Thyroid gland (tissue), 4 donors: ENCODE results near the gene STAG1. TPM values are rescaled to one million over a fixed set of nuclear protein-coding genes. Genes with fewer than 3 reads are reported as not detected.
"Not testable (repeated sequence)": the region's sequence is repeated elsewhere in the genome, so short reads cannot be mapped to it uniquely, and the experiment has no call there.

Experiments
- DNase-seq, 2 donors: peaks; one replicate each; pipeline ENCODE4 v3.0.0-alpha.2; 2019
- H3K27ac ChIP-seq, 3 donors: fragments of 200-600 bp; sonication (generic); 1 replicate in 2 of 3; 2 replicates in 1 of 3; pipeline ENCODE4 v1.5.1; 2016 to 2019; ENCODE audit warnings: mild to moderate bottlenecking in 1 of 3, moderate library complexity in 1 of 3
- H3K27me3 ChIP-seq: fragments of 200-600 bp; sonication (generic); one replicate; pipeline ENCODE4 v1.5.1; 2019
- H3K36me3 ChIP-seq, 2 donors: fragments of 200-600 bp; sonication (generic); one replicate each; pipeline ENCODE4 v1.5.1; 2016 to 2019
- H3K4me1 ChIP-seq, 2 donors: fragments of 200-600 bp; sonication (generic); one replicate each; pipeline ENCODE4 v1.5.1; 2017 to 2019
- H3K4me3 ChIP-seq, 3 donors: fragments of 200-600 bp; sonication (generic); replicated peaks in 1 of 3; 1 replicate in 2 of 3; 2 replicates in 1 of 3; pipeline ENCODE4 v1.5.1; 2016; ENCODE audit warnings: mild to moderate bottlenecking in 1 of 3
- H3K9me3 ChIP-seq: fragments of 200-600 bp; sonication (generic); one replicate; pipeline ENCODE4 v1.5.1; 2017
- POLR2A ChIP-seq, 2 donors: fragments of 450-650 bp; IDR thresholded peaks; one replicate each; pipeline ENCODE4 v1.6.1; 2017; ENCODE audit warnings: antibody characterized with exemption in 2 of 2, mild to moderate bottlenecking in 2 of 2, moderate library complexity in 1 of 2
- WGBS, 2 donors: methylation state at CpG; one replicate each; pipeline ENCODE4 v1.1.5; 2017; 5-methylcytosine and 5-hydroxymethylcytosine counted together
- intact Hi-C: fragments of 100-400 bp; cut with DNase I; formaldehyde crosslinking; loops from one replicate; pipeline ENCODE4 v1.15.1; 2023
- total RNA-seq, 4 donors: library from RNA; depleted of rRNA; stranded (reverse); fragments of >200 nt; gene quantifications; one replicate each; pipeline ENCODE4 v1.2.3, GENCODE V29; 2016
- TF ChIP-seq, protein P1 (sequence below), 6 experiments: fragments of 200-600 bp in 3 of 6; fragments of 450-650 bp in 3 of 6; sonication (generic) in 3 of 6; IDR thresholded peaks; one replicate each; pipeline ENCODE4 v1.5.1; 2016 to 2019; ENCODE audit warnings: antibody characterized with exemption in 6 of 6, mild to moderate bottlenecking in 2 of 6, inconsistent platforms in 1 of 6, moderate library complexity in 1 of 6

Gene STAG1
- total RNA-seq, 4 donors from 2014 or later, result 50.5 to 68.8 (median 54.4) TPM

DNA sequence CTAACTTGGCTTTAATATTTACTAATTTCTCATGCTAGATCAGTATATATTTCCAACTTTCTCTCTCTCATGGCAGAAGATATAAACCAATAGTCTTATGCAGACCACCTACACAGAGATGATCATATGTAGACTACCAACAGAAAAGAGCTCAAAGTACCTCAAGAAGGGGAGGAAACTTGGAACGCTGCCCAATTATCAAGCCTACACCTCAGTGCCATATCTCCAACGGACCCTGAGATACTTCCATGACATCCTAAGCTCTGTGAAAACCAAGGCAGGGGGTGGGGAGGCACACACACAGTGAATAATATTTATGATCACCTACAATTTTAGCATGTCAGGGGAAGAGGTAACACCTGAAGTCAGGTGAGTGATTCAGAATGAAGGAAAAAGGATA lies 100.6 kb downstream of the STAG1 start:
- Histone ChIP-seq H3K27me3 (no peaks in the 10 kb centered on the region), H3K4me3 (no peak overlapping the region), H3K4me1 (no peaks in the 10 kb centered on the region), H3K9me3 (no peaks in the 10 kb centered on the region), H3K36me3 (no peaks in the 10 kb centered on the region), H3K27ac (no peak overlapping the region)
- DNase-seq, result no peak
- TF ChIP-seq POLR2A (IDR thresholded peaks at IDR 0.05), result no peak
- TF ChIP-seq, protein P1, sequence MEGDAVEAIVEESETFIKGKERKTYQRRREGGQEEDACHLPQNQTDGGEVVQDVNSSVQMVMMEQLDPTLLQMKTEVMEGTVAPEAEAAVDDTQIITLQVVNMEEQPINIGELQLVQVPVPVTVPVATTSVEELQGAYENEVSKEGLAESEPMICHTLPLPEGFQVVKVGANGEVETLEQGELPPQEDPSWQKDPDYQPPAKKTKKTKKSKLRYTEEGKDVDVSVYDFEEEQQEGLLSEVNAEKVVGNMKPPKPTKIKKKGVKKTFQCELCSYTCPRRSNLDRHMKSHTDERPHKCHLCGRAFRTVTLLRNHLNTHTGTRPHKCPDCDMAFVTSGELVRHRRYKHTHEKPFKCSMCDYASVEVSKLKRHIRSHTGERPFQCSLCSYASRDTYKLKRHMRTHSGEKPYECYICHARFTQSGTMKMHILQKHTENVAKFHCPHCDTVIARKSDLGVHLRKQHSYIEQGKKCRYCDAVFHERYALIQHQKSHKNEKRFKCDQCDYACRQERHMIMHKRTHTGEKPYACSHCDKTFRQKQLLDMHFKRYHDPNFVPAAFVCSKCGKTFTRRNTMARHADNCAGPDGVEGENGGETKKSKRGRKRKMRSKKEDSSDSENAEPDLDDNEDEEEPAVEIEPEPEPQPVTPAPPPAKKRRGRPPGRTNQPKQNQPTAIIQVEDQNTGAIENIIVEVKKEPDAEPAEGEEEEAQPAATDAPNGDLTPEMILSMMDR (IDR thresholded peaks at IDR 0.05), result no peak
- WGBS, 2 donors, result 73 to 80% methylated on average over 2 of the region's 2 CpGs
- intact Hi-C loops, result no loop called here

DNA sequence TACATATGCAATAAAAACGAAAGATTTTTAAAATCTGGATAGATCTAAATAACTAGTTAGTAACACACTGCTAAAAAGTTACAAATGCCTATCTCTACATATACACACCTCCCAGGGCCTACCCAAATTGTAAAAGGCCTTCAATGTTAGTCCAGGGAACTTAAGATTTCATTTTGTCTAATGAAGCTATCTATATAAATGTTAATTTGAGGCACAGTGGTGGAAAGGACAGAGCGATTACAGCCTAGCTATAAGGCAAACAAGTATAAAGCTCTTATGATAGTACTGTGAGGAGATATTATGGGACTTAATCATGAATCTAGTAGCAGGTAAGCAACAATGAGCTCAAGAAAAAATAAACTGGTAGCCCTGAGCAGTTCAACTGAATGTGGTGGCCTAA lies 101.7 kb downstream of the STAG1 start:
- 96 to 99% methylated on average over 2 of the region's 2 CpGs for WGBS, 2 donors
- no peak for TF ChIP-seq POLR2A (IDR thresholded peaks at IDR 0.05)
- TF ChIP-seq, protein P1 (IDR thresholded peaks at IDR 0.05), result no peak
- Histone ChIP-seq H3K4me3 (no peak overlapping the region), H3K9me3 (no peaks in the 10 kb centered on the region), H3K27me3 (no peaks in the 10 kb centered on the region), H3K4me1 (no peaks in the 10 kb centered on the region), H3K27ac (no peak overlapping the region), H3K36me3 (no peaks in the 10 kb centered on the region)
- intact Hi-C loops, result no loop called here
- no peak for DNase-seq

DNA sequence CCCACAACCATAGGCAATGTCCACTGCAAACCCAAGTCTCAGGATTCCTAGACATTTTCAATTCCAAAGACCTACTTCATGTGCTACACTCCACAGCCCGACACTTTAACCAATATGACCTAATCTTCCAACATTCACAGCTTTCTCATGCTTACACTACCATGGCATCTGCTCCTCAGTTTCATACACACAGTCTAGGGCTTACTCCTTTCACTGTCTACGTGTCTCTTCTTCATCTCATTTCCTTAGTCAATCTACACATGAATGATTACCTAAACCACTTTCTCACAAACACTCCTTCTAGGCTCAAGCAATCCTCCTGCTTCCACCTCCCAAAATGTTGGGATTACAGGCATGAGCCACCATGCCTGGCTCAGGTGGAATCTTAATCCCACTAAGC lies 106.3 kb downstream of the STAG1 start:
- Histone ChIP-seq H3K4me3 (no peak overlapping the region), H3K27me3 (no peaks in the 10 kb centered on the region), H3K36me3 (no peaks in the 10 kb centered on the region), H3K27ac (no peak overlapping the region), H3K4me1 (no peaks in the 10 kb centered on the region), H3K9me3 (no peaks in the 10 kb centered on the region)
- intact Hi-C loops, result no loop called here
- TF ChIP-seq, protein P1 (IDR thresholded peaks at IDR 0.05), result no peak
- TF ChIP-seq POLR2A (IDR thresholded peaks at IDR 0.05), result no peak
- 93 to 97% methylated on average over 2 of the region's 2 CpGs for WGBS, 2 donors
- no peak for DNase-seq

DNA sequence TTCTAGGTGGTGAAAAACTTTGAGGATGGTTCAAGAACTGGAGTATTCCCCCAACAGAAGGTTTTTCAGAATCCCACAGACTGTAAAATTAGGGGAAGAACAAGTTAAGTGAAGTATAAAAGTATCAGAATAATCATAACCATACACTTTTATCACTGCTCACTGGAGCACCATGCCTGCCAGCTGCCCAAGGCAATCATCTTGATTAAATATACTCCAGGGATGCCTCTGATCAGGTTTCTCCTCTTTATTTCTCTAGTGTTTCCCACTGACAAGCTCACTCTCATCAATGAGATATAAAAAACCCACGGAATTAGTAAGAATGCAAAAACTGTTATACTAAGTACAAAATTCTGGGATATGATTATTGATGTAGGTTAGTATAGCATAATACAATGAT lies 108.0 kb downstream of the STAG1 start:
- Histone ChIP-seq H3K4me3 (no peak overlapping the region), H3K9me3 (no peaks in the 10 kb centered on the region), H3K27ac (no peak overlapping the region), H3K4me1 (no peaks in the 10 kb centered on the region), H3K27me3 (no peaks in the 10 kb centered on the region), H3K36me3 (no peaks in the 10 kb centered on the region)
- 76 to 88% methylated on average over 1 of the region's 1 CpG for WGBS, 2 donors
- TF ChIP-seq, protein P1 (IDR thresholded peaks at IDR 0.05), result no peak
- no peak for TF ChIP-seq POLR2A (IDR thresholded peaks at IDR 0.05)
- no peak for DNase-seq
- intact Hi-C loops, result no loop called here

DNA sequence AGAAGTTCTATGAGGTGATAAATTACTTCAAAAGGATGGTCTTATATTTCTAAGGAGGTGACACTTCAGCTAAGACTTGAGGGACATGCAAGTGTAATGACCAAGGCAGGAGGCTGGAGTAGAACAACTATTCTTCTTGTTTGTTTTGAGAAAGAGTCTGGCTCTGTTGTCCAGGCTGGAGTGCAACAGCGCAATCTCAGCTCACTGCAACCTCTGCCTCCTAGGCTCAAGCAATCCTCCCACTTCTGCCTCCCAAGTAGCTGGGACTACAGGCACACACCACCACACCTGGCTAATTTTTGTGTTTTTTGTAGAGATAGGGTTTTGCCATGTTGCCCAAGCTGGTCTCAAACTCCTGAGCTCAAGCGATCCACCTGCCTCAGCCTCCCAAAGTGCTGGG lies 108.8 kb downstream of the STAG1 start:
- H3K36me3 ChIP-seq, H3K9me3 ChIP-seq, H3K27ac ChIP-seq, H3K4me3 ChIP-seq, H3K27me3 ChIP-seq, DNase-seq, intact Hi-C loops, H3K4me1 ChIP-seq: not testable (repeated sequence)
- WGBS, 2 donors, result 100% methylated on average over 2 of the region's 2 CpGs

DNA sequence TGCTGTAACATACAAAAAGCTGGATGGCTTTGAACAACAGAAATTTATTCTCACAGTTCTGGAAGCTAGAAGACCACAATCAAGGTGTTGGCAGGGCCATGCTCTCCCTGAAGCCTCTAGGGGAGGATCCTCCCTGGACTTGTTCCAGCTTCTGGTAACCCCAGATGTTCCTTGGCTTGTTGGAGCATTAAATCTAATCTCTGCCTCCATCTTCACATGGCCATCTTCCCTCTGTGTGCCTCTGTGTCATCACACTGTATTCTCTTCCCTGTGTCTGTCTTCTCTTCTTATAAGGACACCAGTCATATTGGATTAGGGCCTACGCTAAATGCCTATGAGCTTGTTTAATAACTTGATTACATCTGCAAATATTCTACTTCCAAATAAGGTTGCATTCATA lies 109.5 kb downstream of the STAG1 start:
- no peaks in the 10 kb centered on the region for H3K4me1 ChIP-seq

More for the DNA sequence above, 109.5 kb downstream of the STAG1 start:
- no peak overlapping the region for H3K4me3 ChIP-seq
- no peaks in the 10 kb centered on the region for H3K27me3 ChIP-seq
- no peak overlapping the region for H3K27ac ChIP-seq
- TF ChIP-seq, protein P1 (IDR thresholded peaks at IDR 0.05), result no peak
- no peak for TF ChIP-seq POLR2A (IDR thresholded peaks at IDR 0.05)
- no peaks in the 10 kb centered on the region for H3K9me3 ChIP-seq
- no peak for DNase-seq
- WGBS, 2 donors, result 98 to 100% methylated on average over 1 of the region's 1 CpG
- intact Hi-C loops, result no loop called here
- H3K36me3 ChIP-seq, result no peaks in the 10 kb centered on the region
